NCI-H524 treated with DMSO at 0.1 percent for 48 hours (cell line): Measurements from ENCODE around the gene CRY2.

Experiments
- DNase-seq: peaks from one replicate; lab custom pipeline; 2025; lab: John Stamatoyannopoulos, UW

CRY2 gene

DNA sequence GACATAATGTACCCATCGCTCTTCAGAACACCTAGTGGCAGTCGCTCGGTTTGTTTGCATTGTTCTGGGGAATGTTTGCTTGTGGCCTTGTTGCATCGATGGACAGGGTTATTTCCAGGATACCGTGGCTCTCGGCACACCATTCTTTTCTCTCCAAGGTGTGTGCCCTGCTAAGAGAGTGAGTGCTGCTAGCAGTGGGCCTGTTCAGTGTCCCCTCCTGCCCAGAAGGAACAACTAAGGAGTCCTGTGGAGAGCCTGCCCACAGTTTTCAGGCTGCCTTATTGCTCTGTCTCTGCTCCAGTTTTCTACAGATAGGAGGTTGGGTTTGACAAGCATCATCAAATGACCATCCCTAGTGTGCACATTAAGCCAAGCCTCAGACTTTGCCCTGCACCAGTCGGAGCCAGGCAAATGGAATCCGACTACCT is 1.4 kb downstream of the CRY2 start:
- no peak for DNase-seq

DNA sequence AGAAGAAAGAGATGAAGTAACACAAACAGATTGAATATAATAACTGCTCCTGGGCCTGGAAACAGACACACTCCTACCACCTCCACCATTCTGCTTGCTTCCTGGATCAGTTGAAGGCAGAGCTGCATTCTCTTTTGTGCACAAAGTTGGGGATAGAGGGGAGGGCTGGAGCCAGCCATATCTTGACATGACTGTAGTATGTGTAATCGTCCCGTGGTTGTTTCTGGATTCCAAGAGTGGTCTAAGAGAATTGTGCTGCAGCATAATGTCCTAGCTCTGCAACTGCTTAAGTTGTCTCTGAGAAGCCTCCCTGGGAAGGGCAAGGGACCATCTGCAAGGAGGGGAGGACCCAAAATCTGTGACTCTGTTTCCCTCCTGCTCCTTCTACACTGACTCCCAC is 3.2 kb downstream of the CRY2 start:
- DNase-seq, result no peak

DNA sequence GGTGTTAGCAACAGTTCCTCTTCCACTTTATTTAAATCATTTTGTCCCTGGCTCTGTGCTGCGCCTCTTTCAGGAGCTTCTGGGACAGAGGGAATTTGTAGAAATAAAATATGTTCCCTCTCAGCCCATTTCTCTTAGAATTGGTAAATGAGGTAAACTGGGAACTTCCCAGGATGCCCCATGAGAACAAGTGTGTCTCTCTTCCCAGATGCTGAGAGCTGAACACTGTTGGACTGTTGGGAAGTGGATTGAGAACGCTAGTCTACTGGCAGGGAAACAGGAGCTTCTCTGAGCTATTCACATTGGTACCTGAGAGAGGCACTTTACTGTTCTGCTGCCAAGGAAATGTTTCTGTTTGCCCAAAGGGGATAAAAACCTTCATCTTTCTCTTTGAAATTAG is 4.0 kb downstream of the CRY2 start:
- DNase-seq, result no peak

DNA sequence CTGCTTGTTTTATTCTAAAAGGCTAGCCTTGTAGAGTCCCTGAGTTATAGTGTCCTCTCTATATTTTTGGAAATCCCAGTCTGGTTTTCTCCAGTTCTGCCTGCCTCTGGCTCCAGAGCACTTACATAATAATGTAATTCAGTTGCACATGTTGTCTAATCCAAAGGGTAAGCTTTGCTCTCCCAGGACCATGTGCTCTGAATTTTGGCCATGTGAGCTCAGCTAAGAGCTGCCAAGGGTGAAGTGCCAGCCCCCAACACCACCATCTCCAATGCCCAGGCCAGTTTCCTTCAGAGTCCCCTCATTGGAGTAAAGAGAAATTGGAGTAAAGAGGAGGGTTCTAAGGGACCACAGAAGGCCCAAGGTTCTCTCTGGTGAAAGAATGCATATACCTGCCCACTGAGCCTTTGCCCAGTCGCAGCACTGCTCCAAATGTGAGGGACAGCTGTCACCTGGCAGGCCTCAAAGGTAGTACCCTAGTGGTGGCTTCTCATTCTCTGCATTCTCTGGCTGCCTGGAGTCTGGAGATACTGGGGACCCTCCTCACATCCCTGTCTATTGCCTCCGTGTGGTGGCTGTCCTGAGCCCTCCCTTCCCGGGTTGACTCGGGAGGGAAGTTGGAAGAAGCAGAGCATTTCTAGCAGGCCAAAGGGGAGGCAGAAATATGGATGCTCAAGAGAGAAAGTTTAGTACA is 4.9 kb downstream of the CRY2 start:
- no peak for DNase-seq

DNA sequence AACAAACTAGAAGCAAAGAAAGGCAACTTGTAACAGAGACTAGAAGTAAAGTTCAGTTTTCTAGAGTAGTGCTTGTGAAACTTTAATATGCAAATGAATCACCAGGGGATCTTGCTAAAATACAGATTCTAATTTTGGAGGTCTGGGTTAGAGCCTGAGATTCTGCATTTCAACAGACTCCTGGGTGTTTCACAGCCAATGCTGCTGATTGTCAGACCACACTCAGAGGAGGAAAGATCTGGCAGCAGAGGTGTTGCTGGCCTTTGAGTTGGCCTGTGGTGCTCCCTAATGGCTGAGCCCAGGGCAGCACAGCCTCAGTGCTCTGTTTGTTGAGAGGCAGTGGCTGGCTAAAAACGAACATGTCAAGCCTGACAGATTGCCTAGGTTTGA is 5.4 kb downstream of the CRY2 start:
- no peak for DNase-seq

DNA sequence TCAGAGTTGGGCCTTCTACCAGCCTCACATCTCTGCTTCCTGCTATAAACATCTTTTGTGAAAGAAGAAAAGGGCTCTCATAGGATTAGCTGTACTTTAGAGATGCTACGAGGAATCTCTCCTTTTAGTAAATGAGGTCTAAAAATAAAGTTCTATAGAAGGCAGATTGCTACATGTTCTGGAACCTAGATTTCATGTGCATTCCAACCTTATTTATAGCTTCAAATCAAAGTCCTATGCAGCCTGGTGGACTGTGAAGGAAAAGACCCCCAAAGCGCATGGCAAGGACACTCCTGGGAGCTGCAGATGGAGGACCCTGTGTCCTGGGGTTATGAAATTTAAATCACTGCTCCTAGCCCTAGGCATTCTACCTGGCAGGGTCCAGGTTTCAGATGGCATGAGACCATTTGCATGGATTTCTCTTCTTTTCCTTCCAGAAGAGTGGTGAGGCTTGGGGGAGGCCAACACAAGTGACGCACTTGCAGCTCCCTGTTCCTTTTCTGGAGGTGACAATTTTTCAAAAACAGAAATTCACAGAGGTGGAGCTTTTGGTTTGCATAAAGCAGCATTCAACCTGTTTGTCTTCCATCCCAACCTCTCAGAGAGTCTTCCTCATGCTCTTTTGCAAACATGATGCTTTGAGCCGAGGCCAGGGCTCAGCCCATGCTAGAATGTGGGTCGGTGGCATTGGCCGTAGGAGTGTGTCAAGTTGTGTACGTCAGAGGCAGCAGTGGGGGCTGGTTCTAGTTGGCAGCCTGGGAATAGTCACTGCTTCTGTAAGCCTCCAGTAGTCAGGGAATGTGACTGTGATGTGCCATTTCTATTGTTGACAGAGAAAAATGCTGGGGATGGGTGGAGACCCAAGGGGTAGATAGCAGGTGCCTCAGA is 6.3 kb downstream of the CRY2 start:
- no peak for DNase-seq

DNA sequence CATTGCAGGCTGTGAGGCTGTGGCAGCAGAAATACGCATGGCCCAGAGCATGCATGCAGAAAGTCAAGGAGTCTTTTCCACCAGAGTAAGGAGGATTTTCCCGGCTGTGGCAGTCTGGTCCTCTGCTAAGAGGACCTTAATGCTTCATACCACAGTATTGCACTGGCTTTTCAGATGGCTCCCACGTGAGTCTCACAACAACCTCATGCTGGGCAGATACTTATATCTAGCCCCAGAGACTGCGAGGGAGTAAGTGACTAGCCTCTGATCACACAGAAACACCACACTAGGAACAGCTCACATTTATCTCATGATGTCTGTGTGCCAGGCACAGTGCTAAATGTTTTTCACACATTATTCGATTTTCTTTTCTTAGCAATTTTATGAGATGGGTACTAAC is 8.0 kb downstream of the CRY2 start:
- DNase-seq, result no peak

DNA sequence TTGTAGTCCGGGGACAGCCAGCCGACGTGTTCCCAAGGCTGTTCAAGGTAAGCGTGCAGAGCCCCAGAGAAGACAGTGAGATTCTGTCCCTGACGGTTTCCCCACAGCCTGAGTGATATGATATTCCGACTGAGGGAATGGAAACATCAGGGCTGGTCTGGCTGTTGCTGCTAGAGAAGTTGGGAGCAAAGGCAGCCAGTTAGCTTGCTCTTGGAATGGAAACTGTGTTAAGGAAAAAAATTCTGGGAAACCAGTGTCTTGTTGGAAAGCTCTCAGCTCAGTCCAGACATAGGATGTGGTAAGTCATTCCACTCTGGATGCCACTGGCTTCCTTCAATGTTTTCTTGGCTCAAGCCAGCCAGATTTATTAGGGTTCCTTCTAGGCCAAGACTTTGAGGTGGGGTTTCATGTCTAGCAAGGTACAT is 8.8 kb downstream of the CRY2 start:
- no peak for DNase-seq

DNA sequence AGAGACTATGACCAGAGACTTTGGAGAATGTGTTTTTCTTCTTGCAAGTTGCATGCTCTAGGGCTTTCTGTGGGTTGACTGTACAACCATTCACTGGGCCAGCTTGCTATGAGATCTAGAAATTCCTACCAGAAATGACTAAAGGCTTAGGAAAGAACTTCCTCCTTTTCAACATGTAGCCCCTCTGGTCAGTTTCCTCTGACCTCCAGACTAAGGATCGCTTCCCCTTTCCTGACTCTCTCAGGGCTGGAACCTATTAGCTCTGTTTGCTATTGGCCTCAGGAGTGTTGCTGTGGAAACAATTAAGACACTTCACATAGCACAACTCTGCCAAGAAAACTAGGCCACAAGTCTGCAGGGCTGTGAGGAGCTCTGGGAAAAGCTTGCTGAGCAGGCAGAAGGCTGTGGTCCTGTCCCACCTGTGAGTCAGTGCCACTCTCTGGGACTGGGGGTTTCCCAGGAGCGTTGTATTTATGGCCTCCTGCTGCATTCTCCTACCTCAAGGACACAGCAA is 10.7 kb downstream of the CRY2 start:
- no peak for DNase-seq

DNA sequence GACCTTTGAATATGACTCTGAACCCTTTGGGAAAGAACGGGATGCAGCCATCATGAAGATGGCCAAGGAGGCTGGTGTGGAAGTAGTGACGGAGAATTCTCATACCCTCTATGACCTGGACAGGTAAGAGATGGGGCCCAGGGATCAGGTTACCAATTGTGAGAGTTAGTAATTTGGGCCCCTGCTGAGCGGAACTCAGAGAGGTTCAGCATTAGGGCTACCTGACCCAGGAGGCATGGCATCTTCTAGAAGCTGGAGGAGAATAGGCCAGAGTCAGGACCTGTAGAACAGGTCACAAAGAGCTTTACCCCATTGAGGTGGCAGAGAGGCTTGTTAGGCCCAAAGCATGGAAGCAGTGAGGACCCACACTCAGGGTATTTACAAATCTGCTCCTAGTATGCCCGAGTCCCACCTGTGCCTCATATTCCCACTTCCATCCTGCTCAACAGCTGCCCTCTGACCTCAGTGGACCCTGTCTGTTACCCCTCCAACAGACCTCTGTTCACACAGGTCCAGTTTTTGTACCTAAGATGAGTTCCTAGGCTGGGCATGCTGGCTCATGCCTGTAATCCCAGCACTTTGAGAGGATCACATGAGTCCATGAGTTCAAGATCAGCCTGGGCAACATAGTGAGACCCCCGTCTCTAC is 11.6 kb downstream of the CRY2 start:
- DNase-seq, result no peak

DNA sequence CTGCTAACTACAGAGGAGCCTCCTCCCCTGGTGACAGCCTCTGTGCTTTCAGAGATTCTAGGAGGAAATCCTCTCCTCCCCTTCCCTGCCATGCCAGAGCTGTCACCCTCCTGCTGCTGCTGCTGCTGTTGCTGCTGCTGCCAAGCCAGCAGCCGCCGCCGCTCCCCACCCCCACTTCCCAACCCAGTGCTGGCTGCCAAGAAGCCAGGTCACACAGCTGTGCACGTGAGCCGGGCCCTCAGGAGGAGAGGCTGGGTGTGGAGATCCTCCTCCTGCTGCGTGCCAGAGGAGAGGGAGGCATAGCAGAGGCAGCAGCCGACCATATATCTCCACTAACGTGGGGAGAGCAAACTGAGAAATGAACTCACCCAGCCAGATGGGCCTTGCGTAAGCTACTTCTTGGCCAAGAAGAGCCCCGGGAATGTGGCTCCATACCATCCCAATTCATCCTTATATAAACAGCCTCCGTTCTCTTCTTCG is 12.4 kb downstream of the CRY2 start:
- DNase-seq, result no peak

DNA sequence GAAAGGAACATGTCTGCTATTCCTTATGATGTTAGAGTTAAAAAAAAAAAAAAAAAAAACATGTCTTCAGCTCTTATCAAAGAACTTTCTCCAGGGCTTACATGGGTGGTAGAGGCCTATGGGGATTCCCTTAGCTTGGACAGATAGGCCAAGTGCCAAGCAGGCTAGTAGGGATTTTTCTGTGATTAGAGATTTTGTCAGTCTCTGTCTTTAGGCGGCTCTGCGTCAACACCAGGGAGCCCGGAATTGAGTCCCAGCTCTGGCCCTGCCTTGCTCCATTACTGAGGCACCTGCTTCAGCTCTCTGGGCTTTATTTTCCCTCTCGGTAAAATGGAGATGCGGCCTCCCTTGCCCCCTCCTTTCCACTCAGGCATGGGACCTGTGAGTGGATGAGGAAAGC is 13.1 kb downstream of the CRY2 start:
- no peak for DNase-seq

DNA sequence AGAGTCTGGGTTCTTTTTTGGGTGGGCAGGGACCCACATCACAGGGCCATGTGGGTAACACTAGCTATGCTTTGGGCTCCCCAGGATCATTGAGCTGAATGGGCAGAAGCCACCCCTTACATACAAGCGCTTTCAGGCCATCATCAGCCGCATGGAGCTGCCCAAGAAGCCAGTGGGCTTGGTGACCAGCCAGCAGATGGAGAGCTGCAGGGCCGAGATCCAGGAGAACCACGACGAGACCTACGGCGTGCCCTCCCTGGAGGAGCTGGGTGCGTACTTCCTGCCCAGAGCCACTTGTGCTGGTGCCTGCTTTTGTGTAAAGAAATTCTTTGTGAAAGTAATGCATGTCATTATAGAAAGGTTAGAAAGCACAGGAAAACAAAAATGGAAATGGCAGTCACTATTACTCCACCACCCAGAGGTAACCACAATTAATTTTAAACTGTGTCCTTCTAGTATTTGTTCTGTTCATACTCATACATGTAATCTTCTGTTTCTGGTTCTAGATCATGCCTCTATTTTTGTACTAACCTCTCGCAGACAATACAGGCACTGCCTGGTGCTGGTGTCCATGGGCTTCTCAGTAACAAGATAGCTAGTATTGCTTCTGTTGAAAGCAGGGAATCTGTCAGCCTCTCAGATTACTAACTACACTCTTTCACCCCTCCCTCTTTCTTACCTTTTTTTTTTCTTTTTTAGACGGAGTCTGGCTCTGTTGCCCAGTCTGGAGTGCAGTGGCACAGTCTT is 13.7 kb downstream of the CRY2 start:
- DNase-seq, result no peak

DNA sequence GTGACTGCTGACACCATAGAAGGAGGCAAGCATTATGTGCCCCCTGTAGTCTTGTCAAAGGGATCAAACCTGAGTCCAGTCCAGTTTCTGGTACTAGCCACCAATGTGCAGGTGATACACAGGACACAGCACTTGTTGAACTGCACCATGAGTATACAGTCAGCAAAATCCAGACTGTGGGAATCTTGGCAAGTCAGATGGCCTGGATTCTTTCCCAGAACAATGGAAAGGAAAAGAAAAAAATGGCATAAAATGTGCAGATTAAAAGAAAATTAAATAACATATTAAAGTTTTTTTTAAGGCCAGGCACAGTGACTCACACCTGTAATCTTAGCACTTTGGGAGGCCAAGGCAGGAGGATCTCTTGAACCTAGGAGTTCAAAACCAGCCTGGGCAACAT is 16.8 kb downstream of the CRY2 start:
- no peak for DNase-seq

DNA sequence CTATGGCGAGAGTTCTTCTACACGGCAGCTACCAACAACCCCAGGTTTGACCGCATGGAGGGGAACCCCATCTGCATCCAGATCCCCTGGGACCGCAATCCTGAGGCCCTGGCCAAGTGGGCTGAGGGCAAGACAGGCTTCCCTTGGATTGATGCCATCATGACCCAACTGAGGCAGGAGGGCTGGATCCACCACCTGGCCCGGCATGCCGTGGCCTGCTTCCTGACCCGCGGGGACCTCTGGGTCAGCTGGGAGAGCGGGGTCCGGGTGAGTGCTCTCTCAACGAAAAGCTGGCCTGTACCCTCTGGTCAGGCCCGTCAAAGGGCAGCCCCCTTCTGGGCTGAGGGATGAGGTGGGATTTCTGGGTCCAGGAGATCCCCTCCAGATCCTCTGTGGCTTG is 22.3 kb downstream of the CRY2 start:
- DNase-seq, result no peak

DNA sequence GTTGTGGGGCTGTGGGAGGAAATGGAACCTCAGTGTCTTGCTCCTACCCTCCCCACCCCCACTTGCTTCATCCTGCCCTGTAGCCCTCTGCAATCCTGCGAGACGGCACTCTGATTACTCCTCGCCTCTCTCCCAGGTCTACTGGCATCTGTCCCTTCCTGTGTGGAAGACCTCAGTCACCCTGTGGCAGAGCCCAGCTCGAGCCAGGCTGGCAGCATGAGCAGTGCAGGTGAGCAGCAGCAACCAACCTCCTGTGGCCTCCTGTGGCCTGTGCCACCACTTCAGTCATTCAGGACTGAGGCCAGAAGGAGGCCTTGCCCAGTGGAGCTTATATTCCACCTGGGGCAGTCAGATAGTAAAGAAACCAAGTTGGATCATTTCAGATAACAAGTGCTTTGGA is 23.4 kb downstream of the CRY2 start:
- no peak for DNase-seq

DNA sequence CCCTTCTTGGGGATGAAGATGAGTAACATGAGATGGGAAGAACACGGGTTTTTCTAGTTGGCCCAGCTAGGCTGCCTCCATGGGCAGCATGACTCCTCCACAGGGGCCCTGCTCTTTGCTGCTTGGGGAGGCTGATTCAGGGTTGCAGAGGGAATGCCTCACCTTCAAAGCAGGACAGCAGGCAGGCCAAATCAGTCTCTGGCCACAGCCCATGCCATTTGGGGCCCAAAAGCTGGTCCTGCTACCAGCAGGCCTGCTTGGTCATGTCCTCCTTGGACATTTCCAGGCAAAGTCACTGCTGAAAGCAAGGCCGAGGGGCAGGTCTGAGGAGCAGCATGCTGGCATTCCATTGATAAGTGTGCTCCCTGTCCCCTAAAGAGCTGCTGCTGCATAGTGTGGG is 24.4 kb downstream of the CRY2 start:
- no peak for DNase-seq

DNA sequence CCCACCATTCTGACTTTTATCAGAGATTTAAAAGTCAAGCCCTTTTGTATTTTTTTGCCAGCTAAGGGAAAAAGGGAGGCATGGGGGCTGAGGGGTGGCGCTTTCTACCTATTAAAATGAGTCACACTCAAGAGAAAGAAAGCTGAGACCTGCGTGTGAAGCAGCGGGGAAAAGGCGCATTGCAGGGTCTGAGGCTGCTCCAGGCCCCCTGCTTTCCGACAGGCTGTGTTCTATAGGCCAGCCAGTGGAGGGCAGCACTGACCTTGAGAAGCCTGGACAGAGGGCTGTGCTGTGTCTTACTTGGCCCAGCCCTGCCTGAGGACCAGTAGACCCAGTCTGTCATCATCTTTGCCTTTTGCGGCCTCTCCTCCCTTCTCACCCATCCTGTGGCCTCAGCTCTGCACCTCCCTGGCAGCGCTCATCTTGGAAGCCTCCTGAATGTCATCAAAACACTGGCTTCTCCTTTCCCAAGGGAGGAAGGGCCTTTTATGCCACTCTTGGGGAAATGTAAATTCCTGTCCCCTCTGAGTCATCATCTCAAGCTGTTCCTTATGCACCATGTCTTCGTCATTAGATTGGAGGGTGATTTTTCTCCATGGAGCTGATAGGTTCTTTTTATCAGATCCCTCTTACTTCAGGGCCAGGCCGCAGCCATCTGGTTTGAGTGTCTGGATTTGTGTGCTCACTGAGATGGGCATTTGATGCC is 25.5 kb downstream of the CRY2 start:
- peak; percentile 17 for DNase-seq

DNA sequence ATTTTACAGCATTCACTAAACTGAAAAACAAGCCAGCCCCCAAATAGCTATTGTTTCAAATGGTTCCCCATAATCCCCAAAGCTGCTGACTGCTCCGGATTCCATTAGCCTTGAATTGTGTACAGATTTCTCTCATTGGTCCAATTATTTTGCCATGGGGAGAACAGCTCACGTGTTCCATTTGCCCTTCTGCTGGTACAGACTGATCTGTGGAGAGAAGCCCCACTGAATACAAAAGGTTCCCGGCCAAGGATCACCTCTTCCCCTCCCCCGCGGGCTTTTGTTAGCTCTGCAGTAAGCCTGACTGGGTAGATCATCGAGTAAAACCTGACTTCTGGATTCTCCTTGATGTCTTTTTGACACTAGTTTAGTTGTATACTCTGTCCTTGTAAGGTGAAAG is 29.1 kb downstream of the CRY2 start:
- no peak for DNase-seq

DNA sequence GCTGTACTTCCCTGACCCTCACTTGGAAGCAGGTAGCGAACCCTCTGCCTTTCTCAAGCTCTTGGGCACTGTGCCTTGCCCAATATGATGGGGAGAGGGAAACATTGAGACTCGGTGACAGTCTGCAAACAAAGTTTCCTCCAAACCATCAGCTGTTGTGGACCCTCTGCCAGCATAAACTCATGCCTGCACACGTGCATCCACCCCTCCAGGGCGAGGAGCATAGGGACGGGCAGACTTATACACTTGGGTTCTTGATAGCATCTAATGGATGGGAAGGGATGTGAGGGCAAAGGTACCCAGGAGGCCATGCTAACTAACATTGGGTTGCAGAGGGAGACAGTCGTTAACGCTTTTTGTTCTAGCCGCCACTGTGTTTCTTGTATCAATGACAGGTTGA is 29.9 kb downstream of the CRY2 start:
- no peak for DNase-seq

DNA sequence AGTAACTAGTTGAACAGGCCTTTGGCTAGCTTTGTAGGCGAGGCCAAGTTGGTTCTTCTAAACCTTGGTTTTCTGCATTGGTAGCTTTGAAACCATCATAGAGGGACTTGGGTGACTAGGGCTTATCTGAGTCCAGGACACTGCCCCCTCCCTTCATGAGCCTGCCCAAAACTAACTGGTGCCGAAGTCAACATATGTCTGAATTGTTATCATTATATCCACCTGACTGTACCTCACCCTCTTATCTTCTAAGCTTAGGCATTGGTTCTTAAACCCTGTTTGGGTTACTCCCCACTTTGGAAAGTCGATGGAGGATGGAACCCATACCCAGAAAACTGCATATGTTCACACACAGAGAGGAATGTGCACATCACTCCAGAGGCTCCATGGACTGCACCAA is 30.6 kb downstream of the CRY2 start:
- DNase-seq, result no peak
